ENCODE results near the gene TUBGCP6. TPM values are rescaled to one million over a fixed set of nuclear protein-coding genes. Genes with fewer than 3 reads are reported as not detected.

TUBGCP6 gene
- total RNA-seq, 1 donor from 2014 or later, result 32.2 TPM

DNA sequence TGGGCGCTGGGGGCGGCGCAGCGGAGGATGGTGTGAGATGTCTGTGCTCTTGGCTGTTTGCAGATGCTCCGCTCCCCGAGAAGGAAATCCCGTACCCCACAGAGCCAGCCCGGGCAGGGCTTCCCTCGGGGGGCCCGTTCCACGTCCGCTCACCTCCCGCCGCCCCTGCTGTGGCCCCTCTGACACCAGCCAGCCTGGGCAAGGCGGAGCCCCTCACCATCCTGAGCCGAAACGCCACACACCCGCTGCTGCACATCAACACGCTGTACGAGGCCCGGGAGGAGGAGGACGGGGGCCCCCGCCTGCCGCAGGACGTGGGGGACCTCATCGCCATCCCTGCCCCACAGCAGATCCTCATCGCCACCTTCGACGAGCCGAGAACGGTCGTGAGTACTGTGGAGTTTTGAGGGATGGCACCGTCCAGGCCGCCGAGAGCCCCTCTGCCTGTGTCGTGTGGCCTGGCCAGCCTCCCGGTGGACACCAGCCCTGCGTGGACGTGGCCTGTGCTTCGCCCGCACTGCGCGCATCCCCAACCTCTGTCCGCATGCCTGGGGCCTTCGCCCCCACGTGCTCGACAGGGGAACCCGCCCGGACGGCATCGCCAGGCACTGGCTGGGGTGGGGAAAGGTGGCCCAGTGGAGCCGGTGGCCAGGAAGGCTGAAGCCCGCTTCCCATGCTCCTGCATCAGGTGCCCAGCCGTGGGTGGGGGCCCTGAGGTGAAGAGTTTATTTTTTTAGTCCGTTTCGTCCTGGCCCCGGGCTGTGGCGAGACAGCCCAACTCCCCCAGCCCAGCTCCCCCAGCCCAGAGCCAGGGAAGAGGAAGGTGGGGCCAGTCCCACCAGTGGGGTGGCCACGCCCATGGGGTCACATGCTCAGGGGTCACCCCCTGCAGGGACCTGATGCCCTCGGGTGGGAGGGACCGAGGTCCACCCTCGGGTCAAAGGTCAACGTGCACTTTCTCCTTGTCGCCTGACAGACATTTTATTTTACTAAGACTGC, 65.7 kb downstream of the TUBGCP6 start:
- DNase-seq (ENCODE audit: low spot score), result no peak
- peaks cover 3% of the 10 kb centered on the region for H3K4me1 Mint-ChIP-seq (ENCODE audit: low read depth)
- H3K27ac Mint-ChIP-seq (ENCODE audit: unreplicated experiment), result no peak overlapping the region
- no peak overlapping the region for H3K4me3 Mint-ChIP-seq (ENCODE audit: unreplicated experiment)
- H3K27me3 Mint-ChIP-seq (ENCODE audit: low read depth), result no peaks in the 10 kb centered on the region
- no peak for TF ChIP-seq CTCF (IDR thresholded peaks at IDR 0.05)
- peaks cover 2% of the 10 kb centered on the region for H3K36me3 Mint-ChIP-seq (ENCODE audit: low read depth)
- H3K9me3 Mint-ChIP-seq (ENCODE audit: low read depth), result no peaks in the 10 kb centered on the region

- H3K9me3 Mint-ChIP-seq (ENCODE audit: low read depth), result no peaks in the 10 kb centered on the region
- TF ChIP-seq CTCF (IDR thresholded peaks at IDR 0.05), result no peak
- H3K27ac Mint-ChIP-seq (ENCODE audit: unreplicated experiment), result no peak overlapping the region
- DNase-seq (ENCODE audit: low spot score), result no peak
- no peak overlapping the region for H3K4me3 Mint-ChIP-seq (ENCODE audit: unreplicated experiment)
- peaks cover 2% of the 10 kb centered on the region for H3K36me3 Mint-ChIP-seq (ENCODE audit: low read depth)
- H3K4me1 Mint-ChIP-seq (ENCODE audit: low read depth), result no peaks in the 10 kb centered on the region
- no peaks in the 10 kb centered on the region for H3K27me3 Mint-ChIP-seq (ENCODE audit: low read depth)
Observed at GRCh38 chr22:50178471-50178864, 66.4 kb downstream of the TUBGCP6 start.

GRCh38 chr22:50177537-50178470, 67.0 kb downstream of the TUBGCP6 start:
- Mint-ChIP-seq H3K27me3 (ENCODE audit: low read depth) (no peaks in the 10 kb centered on the region), H3K27ac (ENCODE audit: unreplicated experiment) (no peak overlapping the region), H3K4me1 (ENCODE audit: low read depth) (no peaks in the 10 kb centered on the region), H3K4me3 (ENCODE audit: unreplicated experiment) (no peak overlapping the region), H3K36me3 (ENCODE audit: low read depth) (peaks cover 2% of the 10 kb centered on the region), H3K9me3 (ENCODE audit: low read depth) (no peaks in the 10 kb centered on the region)
- no peak for DNase-seq (ENCODE audit: low spot score)
- TF ChIP-seq CTCF (IDR thresholded peaks at IDR 0.05), result no peak

GRCh38 chr22:50176850-50177536, 67.8 kb downstream of the TUBGCP6 start:
- Mint-ChIP-seq H3K9me3 (ENCODE audit: low read depth) (no peaks in the 10 kb centered on the region), H3K36me3 (ENCODE audit: low read depth) (peaks cover 2% of the 10 kb centered on the region), H3K4me1 (ENCODE audit: low read depth) (no peaks in the 10 kb centered on the region), H3K27ac (ENCODE audit: unreplicated experiment) (no peak overlapping the region), H3K27me3 (ENCODE audit: low read depth) (no peaks in the 10 kb centered on the region), H3K4me3 (ENCODE audit: unreplicated experiment) (no peak overlapping the region)
- TF ChIP-seq CTCF (IDR thresholded peaks at IDR 0.05), result no peak
- no peak for DNase-seq (ENCODE audit: low spot score)

Data from chondrocyte (in vitro differentiated cells).